HG03575 (cell line): ENCODE data around the gene LRRC73.
"Not testable (repeated sequence)": the region's sequence is repeated elsewhere in the genome, so short reads cannot be mapped to it uniquely, and the experiment has no call there.

ENCODE experiments used
- ATAC-seq: cut with Tn5 transposase; IDR thresholded peaks from one replicate; pipeline ENCODE4 v1.9.1; 2021; ENCODE audit not compliant: unreplicated experiment, insufficient number of reproducible peaks, low FRiP score; ENCODE audit errors: extremely low read depth

The LRRC73 gene

GRCh38 chr6:43469947-43470346, 40.2 kb downstream of the LRRC73 start:
- no peak for ATAC-seq

DNA sequence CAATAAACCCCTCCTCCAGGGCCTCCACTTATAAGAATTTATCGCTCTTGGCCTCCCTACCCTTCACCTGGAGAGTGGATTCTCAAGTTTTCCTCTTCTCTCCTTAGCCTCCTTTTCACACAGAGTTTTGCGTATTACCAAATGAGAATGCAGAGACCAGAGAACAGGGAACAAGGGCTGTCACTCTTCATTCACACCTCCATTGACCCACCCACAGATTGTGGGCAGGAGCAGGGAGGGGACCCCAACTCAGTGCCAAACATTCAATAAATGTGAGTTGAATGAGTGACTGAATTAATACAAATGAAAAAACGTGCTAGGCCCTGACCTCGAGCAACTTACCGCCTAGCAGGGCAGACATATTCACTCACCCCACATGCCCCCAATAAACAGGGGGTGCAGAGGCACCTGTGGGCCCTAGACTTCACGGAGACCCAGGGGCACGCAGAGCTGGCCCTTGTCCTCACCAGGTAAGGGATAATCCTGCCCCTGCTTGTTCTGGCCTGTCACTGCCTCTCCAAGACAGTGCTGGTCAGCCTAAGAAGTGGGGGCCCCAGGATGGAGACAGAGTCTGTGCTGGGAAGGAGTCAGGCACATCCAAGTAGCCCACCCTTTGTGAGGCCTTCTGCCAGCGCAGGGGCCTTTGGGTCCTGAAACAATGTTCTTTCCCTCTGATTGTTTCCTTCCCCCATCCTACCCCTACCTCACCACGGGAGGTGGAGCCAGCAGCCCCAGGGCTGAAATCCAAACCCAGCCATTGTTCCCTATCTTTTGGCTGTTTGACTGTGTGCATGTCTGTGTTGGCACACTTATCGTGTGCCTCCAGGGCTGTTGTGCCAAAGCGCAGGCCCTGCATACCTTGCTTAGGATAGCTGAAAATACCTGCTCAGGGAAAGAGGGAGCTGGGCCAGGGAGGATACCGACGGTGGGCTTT, 41.1 kb downstream of the LRRC73 start:
- ATAC-seq: no peak

GRCh38 chr6:43468240-43468639, 41.9 kb downstream of the LRRC73 start:
- ATAC-seq: no peak

DNA sequence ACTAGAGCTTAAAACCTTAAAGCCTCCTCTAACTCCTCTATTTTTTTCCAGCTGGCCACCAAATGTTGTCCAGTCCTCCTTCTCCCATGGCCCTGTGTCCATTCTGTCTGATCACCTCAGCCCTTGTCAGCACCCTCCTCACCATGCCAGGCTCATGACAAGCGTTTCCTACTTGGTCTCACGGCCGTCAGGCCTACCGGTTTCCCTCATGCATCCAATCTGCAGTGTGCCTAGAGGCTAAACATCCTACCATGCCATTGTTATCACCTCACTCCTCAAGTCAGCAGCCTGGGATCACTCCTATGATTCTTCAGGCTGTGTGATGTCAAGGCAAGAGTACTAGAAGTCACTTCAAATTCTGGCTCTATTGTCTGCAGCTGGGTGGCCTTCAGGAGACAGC, 42.4 kb downstream of the LRRC73 start:
- ATAC-seq: no peak

GRCh38 chr6:43467265-43467664, 42.9 kb downstream of the LRRC73 start:
- not testable (repeated sequence) for ATAC-seq

GRCh38 chr6:43465948-43466347, 44.2 kb downstream of the LRRC73 start:
- ATAC-seq: no peak

DNA sequence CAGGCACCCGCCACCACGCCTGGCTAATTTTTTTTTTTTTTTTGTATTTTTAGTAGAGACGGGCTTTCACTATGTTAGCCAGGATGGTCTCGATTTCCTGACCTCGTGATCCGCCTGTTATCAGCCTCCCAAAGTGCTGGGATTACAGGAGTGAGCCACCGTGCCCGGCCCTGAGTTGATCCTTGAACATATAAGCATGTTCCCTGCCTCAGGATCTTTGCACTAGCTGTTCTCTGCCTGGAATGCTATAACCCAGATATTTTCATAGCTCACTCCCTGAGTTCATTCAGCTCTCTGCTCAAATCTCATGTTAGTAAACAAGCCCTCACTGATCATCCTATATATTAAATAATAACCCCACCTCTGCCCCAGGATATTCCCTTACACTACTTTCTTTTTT, 45.8 kb downstream of the LRRC73 start:
- ATAC-seq: no peak

DNA sequence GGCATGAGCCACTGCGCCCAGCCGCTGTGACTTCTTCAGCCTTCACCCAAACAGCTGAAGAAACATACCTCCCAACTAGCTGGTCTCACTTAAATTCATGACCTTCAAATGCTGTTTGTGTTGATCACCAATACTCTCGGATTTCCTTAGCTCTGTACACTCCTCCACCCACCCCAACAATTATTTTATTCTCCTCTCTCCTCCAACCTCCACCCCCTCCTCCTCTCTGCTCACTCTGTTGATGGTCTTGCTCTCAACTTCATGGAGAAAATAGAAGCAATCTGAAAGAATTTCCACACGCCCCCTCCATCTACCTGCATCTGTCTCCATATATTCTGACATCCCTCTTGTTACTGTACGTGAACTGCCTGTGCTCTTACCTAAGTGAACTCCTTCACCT, 48.2 kb downstream of the LRRC73 start:
- ATAC-seq: no peak

- no peak for ATAC-seq
Observed at GRCh38 chr6:43460032-43460431, 50.1 kb downstream of the LRRC73 start.

DNA sequence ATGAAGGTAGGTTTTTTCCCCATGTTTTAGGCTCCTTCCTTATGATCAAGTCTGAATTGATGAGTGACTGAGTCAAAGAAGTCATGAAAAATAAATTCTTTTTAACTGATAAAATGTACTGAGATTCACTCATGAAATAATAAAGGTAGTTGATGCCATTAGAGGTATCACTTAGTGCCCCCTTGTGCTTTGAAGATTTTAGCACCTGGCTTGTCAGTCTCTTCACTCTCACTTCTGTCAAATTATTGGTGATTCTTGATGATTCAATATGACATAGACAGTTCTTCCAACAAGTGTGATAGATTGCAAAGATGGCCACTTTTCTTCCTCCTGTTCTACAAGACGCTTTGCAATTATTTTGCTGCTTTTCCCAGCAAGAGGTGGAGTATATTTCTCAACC, 50.6 kb downstream of the LRRC73 start:
- ATAC-seq: no peak

DNA sequence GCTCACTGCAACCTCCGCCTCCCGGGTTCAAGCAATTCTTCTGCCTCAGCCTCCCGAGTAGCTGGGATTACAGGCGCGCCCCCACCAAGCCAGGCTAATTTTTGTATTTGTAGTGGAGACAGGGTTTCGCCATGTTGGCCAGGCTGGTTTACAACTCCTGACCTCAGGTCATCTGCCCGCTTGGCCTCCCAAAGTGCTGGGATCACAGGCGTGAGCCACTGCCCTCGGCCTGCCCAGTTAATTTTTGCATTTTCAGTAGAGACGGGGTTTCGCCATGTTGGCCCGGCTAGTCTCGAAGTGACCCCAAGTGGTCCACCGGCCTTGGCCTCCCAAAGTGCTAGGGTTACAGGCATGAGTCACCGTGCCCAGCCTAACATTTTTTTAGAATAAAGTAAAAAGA, 52.0 kb downstream of the LRRC73 start:
- not testable (repeated sequence) for ATAC-seq

- ATAC-seq: no peak
Observed at GRCh38 chr6:43457643-43458042, 52.5 kb downstream of the LRRC73 start.
